ENCODE results near the gene GRIA3.
A peak's percentile ranks its signal among the peaks of the same experiment; 100 is the strongest.
"Not testable (repeated sequence)": the region's sequence is repeated elsewhere in the genome, so short reads cannot be mapped to it uniquely, and the experiment has no call there.

The GRIA3 gene

DNA sequence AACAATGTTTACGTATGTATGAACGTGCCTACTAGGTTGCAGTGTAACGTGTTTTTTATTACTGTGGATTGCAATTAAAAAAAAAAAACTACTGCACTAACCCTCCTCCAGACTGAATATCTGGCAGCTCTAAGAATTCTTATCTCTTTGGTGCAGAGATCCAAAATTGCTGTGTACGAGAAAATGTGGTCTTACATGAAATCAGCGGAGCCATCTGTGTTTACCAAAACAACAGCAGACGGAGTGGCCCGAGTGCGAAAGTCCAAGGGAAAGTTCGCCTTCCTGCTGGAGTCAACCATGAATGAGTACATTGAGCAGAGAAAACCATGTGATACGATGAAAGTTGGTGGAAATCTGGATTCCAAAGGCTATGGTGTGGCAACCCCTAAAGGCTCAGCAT lies 280.6 kb downstream of the GRIA3 start:
- no peak for DNase-seq (ENCODE audit: low spot score)

DNA sequence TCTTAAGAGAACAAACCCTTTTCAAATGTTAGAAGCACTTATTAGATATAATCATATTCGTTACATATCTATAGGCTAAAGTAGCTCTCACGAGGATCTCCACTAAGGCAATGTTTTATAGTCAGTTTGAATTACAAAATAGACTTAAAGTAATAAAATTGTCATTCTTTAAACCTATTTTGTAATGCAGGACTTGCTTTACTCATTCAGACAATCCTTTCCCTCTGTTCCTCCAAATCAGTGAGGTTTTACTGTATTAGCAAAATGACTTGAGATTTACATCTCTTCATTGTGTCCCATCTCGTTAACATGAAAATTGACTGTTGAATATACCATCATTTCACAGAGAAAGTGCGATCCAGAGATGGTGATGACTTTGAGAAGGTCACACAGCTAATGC lies 284.4 kb downstream of the GRIA3 start:
- no peak for DNase-seq (ENCODE audit: low spot score)

- no peak for DNase-seq (ENCODE audit: low spot score)
Observed at GRCh38 chrX:123475068-123475724, 291.1 kb downstream of the GRIA3 start.

- no peak for DNase-seq (ENCODE audit: low spot score)
Observed at GRCh38 chrX:123476611-123477219, 292.6 kb downstream of the GRIA3 start.

- no peak for DNase-seq (ENCODE audit: low spot score)
Observed at GRCh38 chrX:123477673-123478072, 293.6 kb downstream of the GRIA3 start.

GRCh38 chrX:123481913-123482851 lies 298.1 kb downstream of the GRIA3 start:
- peak; percentile 39 for DNase-seq (ENCODE audit: low spot score)

DNA sequence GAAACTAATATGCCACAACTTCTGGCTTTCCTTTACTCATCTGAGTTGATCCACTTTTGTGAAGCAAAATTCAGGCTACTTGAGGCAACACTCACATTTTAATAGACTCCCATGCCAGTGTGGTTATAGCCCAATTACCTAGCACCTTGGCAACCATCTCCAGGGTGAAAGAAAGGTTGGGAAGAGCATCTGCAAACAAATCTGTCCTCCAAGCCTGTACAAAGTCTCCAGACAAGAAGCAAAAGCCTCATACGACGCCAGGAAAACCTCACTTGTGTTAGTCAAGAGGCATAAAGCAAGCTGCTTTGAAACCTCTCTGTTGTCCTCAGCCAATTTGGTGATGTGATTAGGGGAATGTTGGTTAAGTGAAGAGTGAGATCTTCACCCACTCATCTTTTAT lies 302.2 kb downstream of the GRIA3 start:
- DNase-seq (ENCODE audit: low spot score): peak; percentile 20

GRCh38 chrX:123487236-123487635 lies 303.2 kb downstream of the GRIA3 start:
- no peak for DNase-seq (ENCODE audit: low spot score)

DNA sequence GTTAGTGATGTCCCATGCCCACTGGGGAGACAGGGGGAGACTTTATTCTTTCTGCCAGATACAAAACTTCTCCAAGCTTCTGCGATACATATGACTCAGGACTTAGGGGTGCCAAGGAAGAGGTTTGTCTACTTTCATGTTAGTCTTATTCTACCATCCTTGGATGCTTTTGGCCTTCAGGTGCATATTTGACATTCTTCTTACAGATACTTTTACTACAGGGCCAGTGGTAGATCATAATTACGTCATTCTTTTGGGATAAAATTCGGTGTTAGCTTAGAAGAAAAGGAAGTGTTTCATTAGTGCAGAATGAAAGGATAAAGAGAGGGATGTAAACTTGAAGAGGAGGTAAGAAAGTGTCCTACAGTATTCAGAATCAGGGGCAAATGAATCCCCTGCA lies 303.6 kb downstream of the GRIA3 start:
- no peak for DNase-seq (ENCODE audit: low spot score)

DNA sequence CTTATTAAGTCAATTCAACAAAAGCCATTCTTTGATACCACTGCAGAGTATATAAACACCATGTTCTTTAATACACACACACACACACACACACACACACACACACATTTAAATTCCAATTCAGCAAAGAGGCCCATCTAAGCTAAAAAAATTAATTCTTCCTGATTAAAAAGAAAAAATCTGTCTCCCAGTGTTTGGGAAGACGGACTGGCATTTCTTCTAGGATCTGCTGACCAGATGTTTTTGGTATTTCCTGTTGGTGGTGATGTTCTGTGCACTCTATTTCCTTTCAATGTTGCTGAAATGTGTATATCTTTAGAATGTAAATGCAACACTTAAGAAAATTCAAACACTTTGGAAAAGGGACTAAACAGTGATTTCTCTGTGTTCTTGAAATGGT lies 304.9 kb downstream of the GRIA3 start:
- no peak for DNase-seq (ENCODE audit: low spot score)

- DNase-seq (ENCODE audit: low spot score): no peak
Observed at GRCh38 chrX:123493857-123494256, 309.8 kb downstream of the GRIA3 start.

GRCh38 chrX:123499787-123500186 lies 315.7 kb downstream of the GRIA3 start:
- no peak for DNase-seq (ENCODE audit: low spot score)

DNA sequence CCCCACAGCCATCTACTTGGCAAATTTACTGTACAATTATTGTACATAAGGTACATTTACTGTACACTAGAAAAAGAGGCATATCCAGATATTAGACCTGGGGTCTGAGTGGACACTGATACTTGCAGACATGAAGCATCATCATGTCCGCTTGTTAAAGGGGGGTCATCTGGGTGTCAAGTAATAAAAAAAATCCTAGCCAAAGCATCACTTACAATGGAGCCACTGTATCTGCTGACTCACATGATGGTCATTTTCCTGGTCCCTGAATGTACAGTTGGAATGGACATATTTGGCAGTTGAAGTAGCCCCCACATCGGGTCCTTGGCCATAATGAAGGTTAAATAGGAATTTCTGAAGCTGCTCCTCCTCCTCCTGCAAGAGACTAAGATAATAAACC lies 320.0 kb downstream of the GRIA3 start:
- no peak for DNase-seq (ENCODE audit: low spot score)

- no peak for DNase-seq (ENCODE audit: low spot score)
Observed at GRCh38 chrX:123504630-123505270, 320.7 kb downstream of the GRIA3 start.

DNA sequence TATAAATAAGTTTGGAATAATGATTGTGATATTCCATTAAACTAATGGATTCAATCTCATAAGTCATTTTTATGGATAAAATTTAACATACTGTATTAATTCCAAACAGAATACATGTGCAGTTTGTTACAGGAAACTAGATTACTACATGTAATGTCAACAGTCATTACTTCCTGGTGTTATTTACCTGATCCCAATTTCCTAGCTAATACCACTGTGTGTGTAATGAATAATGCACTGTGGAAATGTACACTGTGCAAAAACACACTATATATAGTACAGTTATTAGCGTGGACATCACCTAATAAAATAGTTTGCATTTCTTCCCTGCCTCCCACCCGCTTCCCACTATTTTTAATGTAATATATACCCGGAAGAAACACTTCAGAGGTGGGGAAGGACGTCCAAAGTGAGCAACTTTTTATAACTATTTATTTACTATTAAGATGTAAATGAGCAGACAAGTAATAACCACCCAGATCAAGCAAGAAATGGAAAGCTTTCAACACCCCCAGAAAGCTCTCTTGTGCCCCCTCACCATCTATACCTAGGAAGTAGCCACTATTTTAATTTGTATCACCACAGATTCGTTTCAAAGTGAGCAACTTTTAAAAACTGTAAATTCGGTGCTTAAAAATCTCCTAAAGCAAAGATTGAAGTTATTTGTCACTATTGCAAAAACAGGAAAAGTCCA lies 329.7 kb downstream of the GRIA3 start:
- no peak for DNase-seq (ENCODE audit: low spot score)

DNA sequence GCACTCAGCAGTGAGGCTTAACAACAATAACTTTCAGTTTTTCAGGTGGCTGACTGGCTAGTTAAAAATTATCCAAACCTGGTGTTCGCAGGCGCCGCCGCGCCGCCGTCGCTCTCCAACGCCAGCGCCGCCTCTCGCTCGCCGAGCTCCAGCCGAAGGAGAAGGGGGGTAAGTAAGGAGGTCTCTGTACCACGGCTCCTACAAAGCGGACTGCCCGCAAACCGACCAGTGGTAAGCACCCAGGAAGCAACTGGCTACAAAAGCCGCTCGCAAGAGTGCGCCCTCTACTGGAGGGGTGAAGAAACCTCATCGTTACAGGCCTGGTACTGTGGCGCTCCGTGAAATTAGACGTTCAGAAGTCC lies 330.2 kb downstream of the GRIA3 start:
- DNase-seq (ENCODE audit: low spot score): not testable (repeated sequence)

GRCh38 chrX:123518791-123519190 lies 334.7 kb downstream of the GRIA3 start:
- no peak for DNase-seq (ENCODE audit: low spot score)

GRCh38 chrX:123525123-123525725 lies 341.1 kb downstream of the GRIA3 start:
- no peak for DNase-seq (ENCODE audit: low spot score)

- not testable (repeated sequence) for DNase-seq (ENCODE audit: low spot score)
Observed at GRCh38 chrX:123530726-123531125, 346.6 kb downstream of the GRIA3 start.
